NCI-H510A (cell line): ENCODE measurements around the gene SOWAHC.

Experiments
- DNase-seq: peaks from one replicate; lab custom pipeline; 2025; lab: John Stamatoyannopoulos, UW

The SOWAHC gene

GRCh38 chr2:109646961-109647360 is 32.8 kb downstream of the SOWAHC start:
- DNase-seq: no peak

GRCh38 chr2:109647636-109648035 is 33.5 kb downstream of the SOWAHC start:
- no peak for DNase-seq

GRCh38 chr2:109648041-109648527 is 33.9 kb downstream of the SOWAHC start:
- DNase-seq: no peak

GRCh38 chr2:109649736-109650695 is 35.9 kb downstream of the SOWAHC start:
- no peak for DNase-seq

- no peak for DNase-seq
Measured at GRCh38 chr2:109654326-109655050, 40.3 kb downstream of the SOWAHC start.

GRCh38 chr2:109655287-109655686 is 41.1 kb downstream of the SOWAHC start:
- DNase-seq: no peak

GRCh38 chr2:109659396-109660045 is 45.4 kb downstream of the SOWAHC start:
- DNase-seq: no peak

- no peak for DNase-seq
Measured at GRCh38 chr2:109660046-109660860, 46.1 kb downstream of the SOWAHC start.

GRCh38 chr2:109662889-109663288 is 48.7 kb downstream of the SOWAHC start:
- DNase-seq: no peak

- no peak for DNase-seq
Measured at GRCh38 chr2:109663721-109664120, 49.6 kb downstream of the SOWAHC start.

GRCh38 chr2:109666466-109666865 is 52.3 kb downstream of the SOWAHC start:
- DNase-seq: no peak
